Sciatic nerve (tissue), 2 donors: ENCODE measurements around the gene DUT. TPM values are rescaled to one million over a fixed set of nuclear protein-coding genes. Genes with fewer than 3 reads are reported as not detected.

Source experiments
- ATAC-seq: fragments of 200-7000 bp; cut with Tn5 transposase; one replicate; pipeline ENCODE4 v1.9.1; 2020; ENCODE audit warnings: mild to moderate bottlenecking, moderate library complexity
- DNase-seq: peaks from one replicate; pipeline ENCODE4 v3.0.0-alpha.2; 2020; ENCODE audit warnings: low spot score
- intact Hi-C: fragments of 100-400 bp; cut with DNase I; formaldehyde crosslinking; loops from one replicate; pipeline ENCODE4 v1.14.2; 2022
- total RNA-seq: library from RNA; stranded (reverse); fragmentation: NEBNext Ultra II Directional; extraction: Animal tissue kit (Norgen Biotek cat#: 25700); gene quantifications from one replicate; pipeline ENCODE4 v1.2.1, GENCODE V29; 2021
- donor health status: DM: no; HTN: no; CAD: no.
- donor health status: DM: no; HTN: no; CAD: no.

DUT gene
- 91.7 TPM for total RNA-seq

DNA sequence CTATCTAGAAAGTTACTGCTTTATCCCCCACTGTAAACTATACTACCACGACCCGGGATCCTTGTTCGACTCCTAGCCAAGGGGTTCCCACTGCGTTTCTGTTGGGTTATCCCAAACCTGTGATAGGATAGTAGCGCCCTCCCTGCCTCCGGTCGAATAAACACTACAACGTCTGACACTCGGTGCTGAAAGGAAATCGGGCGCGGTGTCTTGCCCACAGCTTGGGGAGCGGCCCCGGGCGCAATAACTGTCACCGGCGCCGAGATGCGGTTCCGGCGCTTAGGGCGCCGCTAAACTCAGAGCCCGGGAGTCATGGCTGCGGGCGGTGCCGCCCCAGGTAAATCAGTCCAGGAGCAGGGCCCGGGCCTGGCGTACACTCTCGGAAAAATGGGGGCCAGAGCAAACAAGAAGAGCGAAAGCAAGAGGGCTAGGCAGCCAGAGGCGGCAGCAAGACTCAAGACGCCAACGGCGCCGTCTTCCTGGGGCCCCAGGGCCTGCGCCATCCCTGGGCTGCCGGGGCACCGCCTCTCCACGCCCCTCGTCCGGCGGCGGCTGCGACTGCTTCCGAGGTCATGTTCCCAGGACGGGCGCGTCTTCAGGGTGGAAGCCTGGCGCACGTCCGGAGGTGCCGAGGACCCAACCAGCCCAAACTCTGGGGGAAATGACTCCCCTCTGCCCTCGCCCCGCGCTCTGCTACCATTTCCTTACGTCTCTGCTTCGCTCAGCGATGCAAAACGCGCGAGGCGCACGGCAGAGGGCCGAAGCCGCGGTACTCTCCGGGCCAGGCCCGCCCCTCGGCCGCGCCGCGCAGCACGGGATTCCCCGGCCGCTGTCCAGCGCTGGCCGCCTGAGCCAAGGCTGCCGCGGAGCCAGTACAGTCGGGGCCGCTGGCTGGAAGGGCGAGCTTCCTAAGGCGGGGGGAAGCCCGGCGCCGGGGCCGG, at the start of gene DUT:
Gene DUT, plus strand, starts transcription at position 575 of the 941 bp plus-strand sequence. Its CDS starts 87 bp downstream, at position 662.
- intact Hi-C loops, result no loop called here
- DNase-seq (peak; percentile 91), ATAC-seq (peak; percentile 96)

DNA sequence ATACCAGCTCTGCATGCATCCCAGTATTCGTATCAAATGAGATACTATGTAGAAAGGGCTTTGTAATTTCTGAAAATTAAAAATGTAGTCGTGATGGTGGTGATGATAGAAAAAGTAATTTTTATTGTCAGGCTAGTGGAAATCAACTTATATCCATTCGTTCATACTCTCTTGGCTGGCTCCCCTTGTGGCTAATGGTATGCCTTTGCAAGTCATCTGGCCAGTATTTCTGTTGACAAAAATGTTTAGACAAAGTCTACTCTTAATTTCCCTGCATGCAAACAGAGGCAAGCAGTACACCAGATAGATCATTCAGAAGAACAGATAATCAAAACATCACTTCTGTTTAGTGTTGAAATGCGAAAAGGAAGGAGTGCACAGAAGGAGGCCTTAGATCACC, 49.6 kb upstream of the DUT start:
- intact Hi-C loops, result no loop called here
- DNase-seq, result no peak
- no peak for ATAC-seq

DNA sequence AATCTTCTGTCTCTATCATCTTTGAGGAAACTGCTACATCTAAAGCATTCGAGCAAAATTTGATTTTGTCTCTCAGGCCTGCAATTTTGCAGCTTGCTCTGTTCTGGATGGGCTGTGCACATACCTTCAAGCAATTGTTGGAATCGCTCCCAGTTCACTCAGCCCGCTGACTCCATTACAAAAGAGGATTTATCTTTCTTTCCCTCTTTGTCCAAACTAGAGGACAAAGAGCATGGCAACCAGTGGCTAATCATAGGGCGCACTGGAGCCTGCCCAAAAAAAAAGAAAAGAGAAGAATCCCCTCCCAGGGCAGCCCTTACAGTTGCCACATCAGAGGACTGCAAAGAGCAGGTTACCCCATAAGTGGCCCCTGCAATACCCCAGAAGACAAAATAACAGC, 49.0 kb upstream of the DUT start:
- DNase-seq (no peak), ATAC-seq (no peak)
- intact Hi-C loops, result no loop called here

DNA sequence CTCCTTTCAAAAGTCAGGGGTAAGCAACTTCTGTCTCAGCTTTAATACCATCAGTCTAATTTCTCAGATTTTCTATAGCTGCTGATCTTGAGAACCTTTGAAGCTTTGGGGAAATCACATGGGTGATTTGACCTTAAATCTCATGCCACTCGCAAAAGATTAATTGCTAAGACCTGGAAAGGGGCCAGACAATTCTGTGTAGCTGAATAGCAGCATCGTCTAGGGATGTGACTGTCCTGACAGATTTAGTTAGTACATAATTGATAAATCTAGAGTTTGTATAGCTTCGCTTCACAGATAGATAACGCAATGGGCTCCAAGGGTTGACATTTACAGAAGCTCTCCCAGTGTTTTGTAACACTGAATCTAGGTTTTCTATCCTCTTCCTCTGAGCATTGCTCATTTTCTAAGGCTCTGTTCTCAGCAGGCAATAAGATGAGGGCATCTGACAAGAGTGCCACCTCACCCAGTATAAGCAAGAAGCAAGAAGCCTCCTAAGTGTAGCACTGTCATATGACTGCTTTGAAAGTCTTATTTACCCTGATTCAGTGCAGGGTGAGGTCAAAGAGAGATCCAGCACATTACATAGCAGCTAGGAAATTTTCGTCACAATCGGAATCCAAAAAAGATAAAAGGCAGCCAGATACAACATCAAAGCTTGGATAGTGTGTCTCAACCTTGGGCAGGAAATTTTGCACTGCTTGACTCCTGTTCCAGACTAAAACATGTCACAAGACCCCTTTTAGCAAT, 47.7 kb upstream of the DUT start:
- intact Hi-C loops, result no loop called here
- DNase-seq (no peak), ATAC-seq (no peak)

DNA sequence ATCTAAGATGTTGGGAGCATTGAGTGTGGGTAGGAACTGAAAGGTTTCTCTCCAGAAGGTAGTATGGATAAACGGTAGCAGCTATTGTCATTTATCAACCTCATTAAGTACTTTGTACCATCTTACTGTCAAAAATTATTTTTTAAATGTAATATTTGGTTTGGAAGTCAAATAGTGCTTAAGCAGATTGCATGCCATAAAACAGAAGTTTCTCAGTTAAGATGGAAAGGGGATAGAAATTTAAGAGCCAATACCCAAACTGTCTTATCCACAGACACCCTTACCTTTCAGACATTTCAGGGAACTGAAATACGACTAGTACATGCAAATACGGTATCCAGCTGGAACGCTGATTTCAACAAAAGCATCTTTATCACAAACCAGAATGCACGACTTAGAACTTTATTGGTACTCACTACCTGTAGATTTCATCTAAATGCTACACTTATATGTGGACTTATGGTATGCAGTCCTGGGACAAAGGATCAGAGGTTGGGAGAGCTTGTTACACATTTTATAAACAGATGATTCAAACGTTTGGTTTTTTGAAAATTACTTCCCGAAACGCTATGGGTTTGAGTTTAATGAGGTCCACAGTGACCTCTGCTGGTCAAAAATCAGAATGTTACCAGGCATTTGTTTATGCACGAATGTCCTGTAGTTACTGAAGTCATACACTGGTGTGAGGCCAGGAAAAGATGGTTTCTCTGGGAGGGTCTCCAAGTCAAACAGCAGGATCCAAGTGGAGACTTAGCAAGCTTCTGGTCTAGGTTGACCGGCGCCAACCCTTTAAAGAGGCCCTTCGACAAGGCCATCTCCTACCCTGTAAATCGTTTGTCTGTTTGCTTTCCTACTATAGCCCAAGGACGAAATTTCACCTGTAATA, 45.7 kb upstream of the DUT start:
- ATAC-seq (peak; percentile 89), DNase-seq (no peak)
- intact Hi-C loops, result no loop called here

DNA sequence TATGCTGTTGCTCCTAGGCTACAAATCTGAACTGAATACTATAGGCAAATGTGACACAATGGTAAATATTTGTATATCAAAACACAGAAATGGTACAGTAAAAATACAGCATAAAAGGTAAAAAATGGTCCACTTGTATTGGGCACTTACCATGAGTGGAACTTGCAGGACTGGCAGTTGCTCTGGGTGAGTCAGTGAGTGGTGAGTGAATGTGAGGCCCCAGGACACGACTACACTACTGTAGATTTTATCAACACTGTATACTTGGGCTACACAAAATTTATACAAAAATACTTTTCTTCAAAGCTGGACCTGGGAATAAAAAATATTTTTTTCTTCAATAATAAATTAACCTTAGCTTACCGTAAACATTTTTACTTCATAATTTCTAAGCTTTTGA, 41.6 kb upstream of the DUT start:
- DNase-seq (no peak), ATAC-seq (no peak)

DNA sequence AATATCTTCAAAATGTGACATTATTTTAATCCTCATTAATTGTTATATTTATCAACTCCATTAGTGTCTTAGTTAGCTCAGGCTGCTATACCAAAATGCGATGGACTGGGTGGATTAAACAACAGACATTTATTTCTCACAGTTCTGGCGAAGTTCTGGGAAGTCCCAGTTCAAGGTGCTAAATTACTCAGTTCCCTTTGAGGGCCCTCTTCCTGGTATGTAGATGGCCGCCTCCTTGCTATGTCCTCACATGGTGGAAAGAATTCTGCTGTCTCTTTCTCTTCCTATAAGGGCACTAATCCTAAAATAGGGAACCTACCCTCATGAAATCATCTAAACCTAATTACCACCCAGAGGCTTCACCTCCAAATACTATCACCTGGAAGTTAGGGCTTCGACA, 38.8 kb upstream of the DUT start:
- DNase-seq (no peak), ATAC-seq (no peak)
- intact Hi-C loops, result no loop called here

More for the DNA sequence above, 41.6 kb upstream of the DUT start:
- intact Hi-C loops, result no loop called here

DNA sequence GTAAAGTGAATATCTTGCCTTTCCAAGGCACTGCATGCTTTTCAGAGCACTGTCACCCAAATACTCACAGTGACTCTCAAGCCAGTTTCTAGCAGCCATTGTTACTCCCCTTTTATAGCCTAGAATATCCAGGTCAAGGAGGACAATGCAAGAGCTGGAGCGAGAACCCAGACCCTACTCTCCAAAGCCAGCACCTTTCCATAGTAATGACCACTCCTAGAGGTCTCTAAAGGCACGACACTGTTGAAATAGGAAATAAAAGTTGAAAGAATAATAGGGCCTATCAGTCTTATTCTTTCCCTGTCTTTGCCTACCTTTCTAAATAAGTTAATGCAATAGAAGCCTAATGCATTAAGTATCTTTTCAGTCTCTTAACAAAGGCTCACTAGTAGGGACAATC, 33.6 kb upstream of the DUT start:
- intact Hi-C loops, result no loop called here
- ATAC-seq (no peak), DNase-seq (no peak)

DNA sequence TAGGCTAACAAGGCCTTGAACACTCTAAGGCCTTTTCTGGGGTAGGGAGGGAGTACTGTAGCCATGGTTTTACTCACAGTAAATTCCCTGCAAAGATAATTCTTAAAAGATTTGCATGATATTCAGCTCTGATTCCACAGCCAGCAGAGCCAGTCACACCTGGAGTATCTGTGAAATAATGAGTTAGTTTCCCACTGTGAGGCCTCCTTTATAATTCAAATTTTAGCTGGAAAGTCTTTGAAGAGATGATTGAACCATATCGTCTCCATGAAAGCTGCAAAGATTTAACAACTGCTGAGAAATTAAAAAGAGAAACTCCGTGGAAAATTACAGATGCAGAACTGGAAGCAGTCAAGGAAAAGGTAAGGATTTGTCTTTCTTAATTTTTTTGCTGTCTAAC, 32.3 kb upstream of the DUT start:
- intact Hi-C loops, result no loop called here
- DNase-seq (no peak), ATAC-seq (no peak)

DNA sequence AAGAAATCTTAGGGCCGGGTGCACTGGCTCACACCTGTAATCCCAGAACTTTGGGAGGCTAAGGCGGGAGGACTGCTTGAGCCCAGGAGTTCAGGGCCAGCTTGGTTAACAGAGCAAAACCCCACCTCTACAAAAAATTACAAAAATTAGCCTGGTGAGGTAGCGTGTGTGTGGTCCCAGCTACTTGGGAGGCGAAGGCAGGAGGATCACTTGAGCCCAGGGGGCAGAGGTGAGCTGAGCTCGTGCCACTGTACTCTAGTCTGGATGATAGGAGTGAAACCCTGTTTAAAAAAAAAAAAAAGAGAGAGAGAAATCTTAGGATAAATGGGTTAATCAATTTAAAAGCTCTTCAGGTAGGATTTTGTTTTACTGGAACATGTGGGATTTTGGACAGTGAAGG, 31.2 kb upstream of the DUT start:
- no peak for ATAC-seq
- intact Hi-C loops, result no loop called here

DNA sequence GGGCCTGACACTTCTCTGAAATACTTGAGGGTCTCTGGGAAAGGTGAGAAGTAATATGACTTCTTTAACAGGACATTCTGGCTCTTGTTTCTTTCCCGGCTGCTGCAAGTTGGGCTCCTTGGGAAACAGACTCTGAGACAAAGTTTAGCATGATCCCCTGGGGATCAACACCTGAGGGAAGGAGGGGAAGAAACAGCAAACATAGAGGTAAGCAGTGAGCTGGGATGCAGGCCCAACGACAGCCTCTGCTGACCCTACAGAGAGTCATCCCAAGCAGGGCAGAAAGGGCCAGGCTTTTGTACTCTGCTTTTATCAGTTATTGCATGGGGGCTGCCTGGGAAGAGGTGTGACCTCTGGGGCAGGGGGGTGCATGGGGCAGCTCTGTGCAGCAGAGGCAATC, 26.8 kb upstream of the DUT start:
- no peak for DNase-seq
- intact Hi-C loops, result no loop called here
- no peak for ATAC-seq

More for the DNA sequence above, 31.2 kb upstream of the DUT start:
- no peak for DNase-seq

DNA sequence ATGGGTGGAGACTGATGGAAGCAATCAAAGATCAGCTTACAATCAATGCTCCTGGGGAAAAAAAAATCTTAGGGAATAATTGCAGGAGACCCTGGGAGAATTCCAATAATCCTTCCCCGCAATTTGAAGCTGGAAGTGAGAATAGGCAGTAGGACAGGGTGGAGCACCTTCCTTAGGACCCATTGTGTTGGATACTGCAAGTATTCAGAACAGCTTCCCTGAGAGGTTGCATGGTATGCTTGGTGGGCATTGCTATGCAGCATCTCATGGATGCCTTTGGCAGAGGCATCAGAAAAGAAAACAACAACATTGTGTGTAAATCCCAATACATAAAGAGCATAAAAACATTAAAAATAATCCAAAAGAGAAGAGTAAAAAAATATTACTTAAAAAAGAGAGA, 24.6 kb upstream of the DUT start:
- DNase-seq (no peak), ATAC-seq (no peak)
- intact Hi-C loops, result no loop called here

DNA sequence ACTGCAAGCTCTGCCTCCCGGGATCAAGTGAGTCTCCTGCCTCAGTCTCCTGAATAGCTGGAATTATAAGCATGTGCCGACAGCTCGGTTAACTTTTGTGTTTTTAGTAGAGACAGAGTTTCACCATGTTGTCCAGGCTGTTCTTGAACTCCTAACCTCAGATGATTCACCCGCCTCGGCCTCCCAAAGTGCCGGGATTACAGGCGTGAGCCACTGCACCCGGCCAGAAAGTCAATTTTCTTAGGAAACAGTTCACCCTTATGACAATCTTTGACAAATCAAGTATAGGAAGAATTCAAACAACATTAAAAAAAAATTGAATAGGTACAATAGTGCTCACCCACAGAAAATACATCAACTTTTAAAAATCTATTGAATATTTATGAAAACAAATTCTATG, 23.6 kb upstream of the DUT start:
- DNase-seq, result no peak
- intact Hi-C loops, result no loop called here
- ATAC-seq, result no peak

DNA sequence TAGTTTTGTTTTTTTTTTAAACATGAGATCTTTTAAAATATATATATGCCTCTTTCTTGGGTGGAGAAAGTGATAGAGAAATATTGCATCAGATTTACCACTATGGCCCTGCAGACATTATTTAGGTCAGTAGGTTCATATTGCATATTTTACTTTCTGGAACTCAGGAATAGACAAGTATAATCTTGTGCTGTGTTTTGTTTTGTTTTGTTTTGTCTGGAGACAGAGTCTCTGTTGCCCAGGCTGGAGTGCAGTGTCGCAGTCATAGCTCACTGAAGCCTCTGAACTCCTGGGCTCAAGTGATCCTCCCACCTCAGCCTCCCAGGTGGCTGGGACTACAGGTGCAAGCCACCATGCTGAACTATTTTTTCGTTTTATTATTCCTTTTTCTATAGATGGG, 21.5 kb upstream of the DUT start:
- ATAC-seq (no peak), DNase-seq (no peak)
- intact Hi-C loops, result no loop called here

DNA sequence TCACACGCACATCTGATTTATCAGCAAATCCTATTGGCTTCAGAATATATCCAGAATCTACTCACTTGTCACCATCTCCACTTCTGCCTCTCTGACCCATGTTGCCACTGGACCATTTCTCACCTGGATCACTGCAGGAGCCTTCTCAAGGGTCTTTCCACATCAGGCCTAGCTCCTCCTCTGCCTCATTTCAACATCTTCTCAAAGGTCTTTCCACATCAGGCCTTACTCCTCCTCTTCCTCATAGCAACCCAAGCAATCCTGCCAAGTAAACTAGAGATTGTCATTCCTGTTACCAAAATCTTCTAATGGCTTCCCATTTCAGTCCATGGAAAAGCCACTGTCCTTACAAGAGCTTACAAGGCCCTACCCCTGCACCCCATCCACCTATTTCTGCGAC, 18.0 kb upstream of the DUT start:
- intact Hi-C loops, result no loop called here
- DNase-seq, result no peak
- no peak for ATAC-seq

DNA sequence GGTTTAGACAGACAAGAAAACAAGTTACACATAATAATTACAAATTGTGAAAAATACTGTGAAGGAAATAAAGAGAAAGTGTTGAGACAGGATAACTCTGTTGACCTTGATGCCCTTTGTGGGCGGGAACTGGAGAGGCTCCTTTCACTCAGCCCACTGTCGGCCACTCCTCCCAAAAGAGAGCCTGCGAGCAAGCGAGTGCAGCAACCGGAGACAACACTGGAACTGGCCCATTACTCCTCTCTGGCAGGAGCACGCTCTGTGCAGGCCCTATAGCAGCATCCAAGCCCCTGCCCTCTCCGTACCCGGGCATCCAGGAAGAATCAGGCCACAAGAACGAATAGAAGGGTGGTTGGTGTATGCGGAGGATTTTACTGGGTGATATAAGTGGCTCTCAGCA, 16.2 kb upstream of the DUT start:
- ATAC-seq (no peak), DNase-seq (no peak)
- intact Hi-C loops, result no loop called here

DNA sequence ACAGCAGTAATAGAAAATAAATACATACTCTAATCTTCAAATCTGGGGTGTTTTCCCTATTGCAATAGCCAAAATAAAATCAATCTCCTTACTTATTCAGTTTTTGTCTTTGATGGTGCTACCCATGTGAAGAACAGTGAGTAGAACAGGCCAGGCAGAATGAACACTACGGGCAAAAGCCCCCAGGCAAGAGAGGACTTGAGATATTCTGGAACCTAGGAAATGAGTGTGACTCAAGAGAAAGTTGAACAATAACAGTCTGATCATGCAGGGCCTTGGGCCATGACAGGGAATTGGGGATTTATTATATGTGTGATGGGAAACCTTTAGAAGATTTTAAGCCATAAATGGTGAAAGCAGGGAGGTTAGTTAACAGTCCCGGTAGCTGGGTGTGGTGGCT, 14.0 kb upstream of the DUT start:
- intact Hi-C loops, result no loop called here
- ATAC-seq, result no peak

DNA sequence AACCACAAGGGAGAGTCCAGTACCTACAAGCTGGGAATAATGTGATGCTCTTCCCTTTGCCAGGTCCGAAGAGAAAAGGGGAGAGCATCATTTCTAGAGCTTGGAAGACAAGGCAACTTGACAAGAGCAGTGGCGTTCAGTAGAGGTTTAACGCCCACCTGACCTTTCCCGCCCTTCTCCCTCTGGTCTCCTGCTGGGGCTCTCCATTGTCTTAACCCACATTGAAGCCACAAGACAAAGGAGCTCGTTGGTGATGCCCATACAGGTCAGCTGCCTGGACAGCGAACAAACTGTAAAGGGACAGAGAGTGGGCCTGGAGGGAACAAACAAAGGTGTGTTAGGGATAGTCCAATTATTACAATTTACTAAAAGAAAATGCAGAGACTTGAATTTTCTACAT, 13.1 kb upstream of the DUT start:
- no peak for DNase-seq
- intact Hi-C loops, result no loop called here
- no peak for ATAC-seq

More for the DNA sequence above, 14.0 kb upstream of the DUT start:
- no peak for DNase-seq

DNA sequence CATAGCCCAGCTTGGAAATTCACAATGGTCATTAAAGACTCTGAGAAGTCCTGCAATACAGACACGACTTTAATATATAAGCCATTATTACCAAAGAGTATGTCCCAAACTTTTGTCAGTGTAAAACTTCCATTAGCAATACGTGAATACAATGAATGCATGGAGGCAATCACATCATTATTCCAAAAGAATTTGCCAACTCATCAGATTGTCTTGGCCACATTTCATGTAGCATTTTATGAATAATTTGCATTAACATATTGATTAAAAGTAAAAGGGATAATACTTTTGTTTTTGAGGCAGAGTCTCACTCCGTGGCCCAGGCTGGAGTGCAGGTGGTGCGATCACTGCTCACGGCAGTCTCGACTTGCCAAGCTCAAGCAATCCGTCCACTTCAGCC, 7.9 kb upstream of the DUT start:
- no peak for ATAC-seq
- DNase-seq, result no peak
- intact Hi-C loops, result no loop called here
